GM18498 (cell line): ENCODE data around the gene MACROH2A1.

ENCODE experiments used
- ATAC-seq: cut with Tn5 transposase; IDR thresholded peaks from one replicate; pipeline ENCODE4 v1.9.1; 2021; ENCODE audit warnings: mild to moderate bottlenecking, moderate library complexity; ENCODE audit not compliant: unreplicated experiment

MACROH2A1 gene

DNA sequence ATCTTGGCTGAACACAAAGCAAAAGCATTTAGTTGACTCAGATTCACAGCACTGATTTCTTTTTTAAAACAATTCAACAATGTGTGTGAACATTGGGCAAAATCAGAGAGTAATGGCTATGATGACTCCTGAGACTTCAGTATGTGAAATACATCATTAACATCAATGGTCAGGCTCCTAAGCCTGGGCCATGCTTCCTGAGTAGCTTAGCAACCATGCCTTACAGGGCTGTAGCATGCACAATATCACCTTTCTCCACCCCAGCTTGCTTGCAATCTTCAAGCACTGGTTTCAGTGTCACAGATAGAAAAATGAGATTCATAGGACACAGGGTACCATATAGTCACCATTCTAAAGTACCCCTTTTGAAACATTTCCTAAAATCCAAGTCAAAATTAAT, 41.3 kb downstream of the MACROH2A1 start:
- no peak for ATAC-seq

- ATAC-seq, result no peak
Measured at GRCh38 chr5:135356522-135357318, 42.3 kb downstream of the MACROH2A1 start.

- no peak for ATAC-seq
Measured at GRCh38 chr5:135355169-135355568, 43.9 kb downstream of the MACROH2A1 start.

DNA sequence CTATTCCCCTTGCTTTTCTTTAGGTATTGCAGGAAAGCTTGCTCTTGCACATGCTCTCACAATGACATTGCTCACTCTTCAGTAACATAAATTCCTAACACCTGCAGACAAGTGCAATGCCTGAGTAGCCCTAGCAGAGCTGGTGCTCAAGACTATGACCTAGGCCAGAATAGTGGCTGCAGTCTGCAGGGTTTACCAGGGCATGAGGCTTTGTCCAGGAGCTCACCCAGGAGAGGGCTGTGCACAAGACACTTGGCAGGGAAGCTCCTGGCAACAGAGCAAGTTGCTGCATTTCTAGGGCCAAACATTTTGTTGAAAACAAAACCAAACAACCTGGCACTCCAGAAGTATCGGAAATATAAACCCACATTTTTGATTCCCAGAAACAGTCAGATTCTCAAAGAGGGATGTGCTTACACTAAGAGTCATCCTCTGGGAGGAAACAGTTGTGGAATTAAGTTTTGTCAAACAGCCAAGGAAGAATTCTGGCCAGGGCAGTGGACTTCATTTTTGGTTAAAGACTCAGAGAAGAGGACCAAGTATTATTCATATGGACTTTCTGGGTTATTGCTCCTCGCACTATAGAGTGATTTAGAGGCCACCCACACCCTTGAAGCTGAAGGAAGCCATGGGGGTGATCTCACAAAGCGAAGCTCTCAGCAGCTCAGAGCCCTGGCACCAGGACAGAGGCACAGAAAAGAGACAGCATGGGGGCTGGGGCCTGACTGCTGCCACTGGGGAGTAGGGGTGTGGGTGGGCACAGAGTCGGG, 44.9 kb downstream of the MACROH2A1 start:
- no peak for ATAC-seq

DNA sequence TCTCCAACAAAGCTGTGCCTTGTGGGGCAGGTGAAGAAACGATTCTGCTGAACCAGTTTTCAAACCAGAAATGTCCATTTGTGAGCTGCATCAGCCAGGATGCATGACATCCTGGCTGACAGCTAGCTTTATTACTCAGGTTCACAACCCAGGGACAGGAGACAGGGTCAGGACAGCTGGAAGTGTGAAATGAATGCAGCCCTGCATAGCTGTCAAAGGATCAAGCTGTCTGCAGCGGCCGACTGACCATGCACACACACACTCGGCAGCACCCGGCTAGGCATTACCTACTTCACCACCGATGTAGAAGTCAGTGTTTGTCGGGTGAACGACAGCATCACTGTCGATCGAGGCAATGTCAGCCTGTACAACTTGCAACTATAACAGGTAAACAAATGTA, 48.5 kb downstream of the MACROH2A1 start:
- ATAC-seq, result no peak

- ATAC-seq, result no peak
Measured at GRCh38 chr5:135349886-135350285, 49.1 kb downstream of the MACROH2A1 start.

DNA sequence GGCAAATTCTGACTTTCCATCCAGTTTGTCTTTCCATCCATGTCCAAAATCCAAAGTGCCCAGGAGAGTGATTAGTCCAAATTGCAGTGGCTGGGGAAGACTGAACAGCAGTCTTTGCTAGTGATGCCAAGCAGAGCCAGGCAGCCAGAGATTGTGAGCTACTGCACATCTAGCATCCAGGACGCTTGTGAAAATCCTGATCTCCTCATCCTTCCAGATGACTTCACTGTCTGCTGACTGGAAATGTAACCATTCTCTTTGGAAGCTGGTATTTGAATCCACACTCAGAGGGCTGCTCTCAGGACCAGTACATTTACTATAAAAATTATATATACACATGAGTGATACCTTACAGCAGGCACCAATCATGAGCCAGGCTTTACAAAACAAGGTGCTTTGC, 49.6 kb downstream of the MACROH2A1 start:
- no peak for ATAC-seq

DNA sequence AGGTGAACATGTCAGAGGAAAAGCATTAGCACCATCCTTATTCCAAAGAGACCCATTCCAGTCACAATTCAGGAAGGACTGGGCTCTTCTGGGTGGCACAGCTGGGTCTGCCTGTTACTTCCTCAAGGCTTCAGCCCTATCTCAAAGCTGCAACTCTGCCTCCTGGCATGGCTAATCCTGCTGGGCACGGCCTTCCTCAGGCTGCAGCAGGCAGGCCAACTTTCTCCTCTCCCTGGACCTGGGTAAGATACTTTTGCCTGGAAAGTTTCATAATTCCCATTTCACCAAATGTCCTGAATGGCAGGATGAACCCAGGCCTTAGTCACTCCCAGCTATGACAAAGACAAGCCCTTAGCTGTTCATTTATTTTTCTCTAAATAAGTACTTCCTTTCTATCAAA, 50.1 kb downstream of the MACROH2A1 start:
- ATAC-seq, result no peak

DNA sequence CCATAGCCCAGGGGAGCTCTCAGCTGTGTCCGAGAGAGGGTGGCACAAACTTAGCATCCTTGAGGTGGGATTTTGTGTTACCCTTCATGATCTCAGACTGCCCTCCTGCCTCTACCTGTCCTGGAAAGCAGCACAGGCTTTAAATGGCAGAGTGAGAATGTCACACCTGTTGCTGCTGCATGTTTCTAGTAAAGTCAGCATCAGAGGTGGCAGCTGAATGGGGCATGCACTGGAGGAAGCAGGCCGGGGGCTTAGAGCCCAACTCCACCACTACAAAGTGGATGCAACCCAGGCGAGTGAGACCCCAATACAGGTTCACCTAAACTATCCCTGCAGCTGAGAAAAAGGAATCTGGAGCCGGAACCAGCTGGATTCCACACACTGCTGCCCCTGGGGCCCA, 51.6 kb downstream of the MACROH2A1 start:
- ATAC-seq, result no peak

- ATAC-seq, result no peak
Measured at GRCh38 chr5:135345956-135346731, 52.9 kb downstream of the MACROH2A1 start.

DNA sequence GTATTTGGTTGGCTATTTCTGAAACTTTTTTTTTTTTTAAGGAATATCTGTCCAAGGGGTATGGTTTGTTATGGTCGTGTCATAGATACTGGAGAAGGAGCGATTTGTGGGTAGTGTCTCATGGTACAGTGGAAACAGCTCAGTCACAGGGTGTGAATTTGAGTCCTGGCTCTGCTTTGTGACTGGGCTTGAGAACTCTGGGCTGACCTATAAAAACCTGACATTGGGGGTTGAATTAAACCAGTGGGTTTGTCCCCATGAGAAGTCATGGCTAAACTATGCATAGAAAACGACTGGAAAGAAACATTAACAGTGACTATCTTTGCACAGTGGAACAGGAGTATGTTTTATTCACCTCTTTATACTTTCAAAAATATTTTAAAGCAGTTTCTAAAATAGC, 54.7 kb downstream of the MACROH2A1 start:
- no peak for ATAC-seq

GRCh38 chr5:135343413-135343812, 55.6 kb downstream of the MACROH2A1 start:
- ATAC-seq, result no peak

DNA sequence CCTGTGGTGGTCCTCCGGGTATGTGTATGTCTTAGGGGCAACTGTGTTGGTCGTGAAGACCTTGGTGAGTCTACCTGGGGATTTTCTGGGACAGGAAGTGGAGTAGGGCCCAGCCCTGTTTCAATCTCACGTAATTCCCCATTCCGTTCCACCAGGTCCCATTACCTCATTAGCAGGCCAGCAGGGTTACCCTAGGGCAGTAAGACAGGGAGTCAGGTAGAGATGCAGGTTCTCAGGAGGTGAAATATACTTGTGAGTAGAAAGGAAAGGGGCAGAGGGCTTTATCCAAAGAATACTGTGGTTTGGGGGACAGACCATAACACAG, 56.5 kb downstream of the MACROH2A1 start:
- no peak for ATAC-seq

DNA sequence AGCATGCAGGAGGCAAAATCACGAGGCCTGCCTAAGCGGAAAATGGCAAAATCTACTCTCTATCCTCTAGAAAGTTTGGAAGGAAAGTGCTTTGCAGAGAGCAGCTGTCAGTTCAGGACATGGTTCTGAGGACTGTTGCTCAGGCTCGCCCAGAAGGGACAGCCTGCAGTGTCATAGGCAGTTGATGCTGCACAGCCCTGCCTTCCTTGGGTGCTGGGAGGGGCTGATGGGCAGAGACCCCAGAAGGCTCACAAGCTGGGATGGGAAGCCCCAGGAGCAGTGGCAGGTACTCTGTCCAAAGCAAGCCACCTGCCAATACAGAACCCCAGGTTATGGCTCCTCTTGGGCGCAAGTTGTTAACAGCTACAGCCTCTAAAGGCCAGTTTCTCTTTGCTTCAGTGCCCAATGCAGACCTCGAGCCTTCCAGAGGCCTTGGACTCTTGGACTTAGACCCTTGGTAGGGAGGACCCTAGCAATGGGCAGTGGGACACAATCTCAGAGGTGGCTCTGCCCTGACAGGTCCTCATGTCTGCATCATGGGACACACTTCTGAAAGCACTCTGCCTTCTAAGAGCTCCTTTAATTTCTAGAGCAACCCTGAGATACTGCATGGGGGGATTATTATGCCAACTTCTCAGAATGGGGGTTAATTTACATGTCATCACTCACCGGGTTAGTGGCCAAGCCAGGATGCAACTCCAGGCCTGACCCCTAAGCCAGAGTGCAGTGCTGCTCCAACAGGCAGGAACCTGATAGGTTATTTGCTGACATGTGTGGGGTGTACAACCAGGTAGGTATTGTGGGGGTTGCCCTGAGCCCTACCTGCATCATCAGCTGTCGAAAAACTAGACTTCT, 57.1 kb downstream of the MACROH2A1 start:
- ATAC-seq, result no peak

GRCh38 chr5:135341016-135341666, 57.9 kb downstream of the MACROH2A1 start:
- no peak for ATAC-seq

GRCh38 chr5:135340568-135340967, 58.5 kb downstream of the MACROH2A1 start:
- no peak for ATAC-seq

DNA sequence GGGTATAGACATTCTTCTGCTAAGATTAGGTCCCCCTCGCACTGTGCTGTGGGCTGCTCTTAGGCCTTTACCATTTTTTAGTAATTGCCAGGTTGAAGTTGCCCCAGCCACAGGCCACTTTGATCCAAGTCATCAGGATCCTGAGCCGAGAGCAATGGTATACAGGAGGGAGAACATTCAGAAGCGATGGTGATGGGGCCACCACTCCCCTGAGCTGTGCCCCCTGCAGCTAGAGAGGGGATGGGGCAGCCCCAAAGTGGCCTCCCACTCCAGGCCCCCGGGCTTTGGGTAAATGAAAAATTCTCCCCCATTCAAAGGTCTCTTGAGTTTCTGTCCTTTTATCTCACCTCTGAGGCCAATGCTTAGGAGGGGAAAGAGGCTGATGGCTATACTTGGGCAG, 59.4 kb downstream of the MACROH2A1 start:
- ATAC-seq, result no peak

DNA sequence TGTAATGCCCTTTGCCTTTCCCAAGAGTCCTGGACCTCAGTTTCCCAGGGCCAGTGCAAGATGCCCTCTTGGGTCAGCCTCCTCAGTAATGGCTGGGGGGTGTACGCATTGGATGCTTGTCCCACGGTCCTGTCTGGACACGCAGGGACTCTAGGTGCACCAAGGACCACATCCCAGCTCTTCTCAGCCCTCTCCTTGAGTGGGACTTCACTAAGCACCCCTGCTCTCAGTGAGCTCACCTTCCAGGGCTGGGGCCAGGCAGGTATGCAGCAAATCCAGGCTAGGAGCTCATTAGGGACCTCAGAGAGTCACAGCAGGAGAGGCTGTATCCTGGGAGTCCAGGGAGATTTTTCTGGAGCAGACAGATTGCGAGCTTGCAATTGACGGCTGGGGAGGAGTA, 59.8 kb downstream of the MACROH2A1 start:
- no peak for ATAC-seq

DNA sequence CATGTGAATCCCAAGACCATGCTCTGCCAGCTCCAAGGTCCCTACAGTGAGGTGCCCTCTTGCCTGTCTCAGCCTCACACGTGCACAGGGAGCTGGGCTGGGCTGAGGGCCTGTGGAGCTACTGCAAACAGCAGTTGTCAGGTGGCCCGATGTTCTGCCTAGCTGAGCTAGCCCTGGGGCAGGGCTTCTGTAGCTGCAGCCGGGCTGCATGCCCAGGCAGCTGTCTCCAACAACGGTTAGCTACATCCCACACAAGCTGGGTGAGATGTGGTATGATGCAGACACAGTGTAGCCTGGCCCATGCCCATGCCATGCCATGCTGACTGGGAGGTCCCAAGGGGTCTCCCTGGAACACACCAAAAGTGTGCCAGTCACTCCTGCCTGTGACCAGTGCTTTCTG, 62.0 kb downstream of the MACROH2A1 start:
- ATAC-seq, result no peak
